Effector memory CD8-positive, alpha-beta T cell (primary cell): ENCODE measurements around the gene DOCK2.
"Not testable (repeated sequence)": the region's sequence is repeated elsewhere in the genome, so short reads cannot be mapped to it uniquely, and the experiment has no call there.

Experiments used
- ATAC-seq: fragments of 150-1000 bp; cut with Tn5 transposase; replicated peaks from 2 replicates; pipeline ENCODE4 v1.10.0; 2021; ENCODE audit warnings: mild to moderate bottlenecking, moderate library complexity
- DNase-seq, 3 experiments: peaks; one replicate each; pipeline ENCODE4 v3.0.0; 2021
- H3K27ac Mint-ChIP-seq, 2 donors: one replicate each; pipeline ENCODE4 v1.8.0; 2022; ENCODE audit warnings: mild to moderate bottlenecking in 2 of 2, mixed read lengths in 2 of 2, moderate library complexity in 2 of 2
- H3K27me3 Mint-ChIP-seq, 2 donors: one replicate each; pipeline ENCODE4 v1.8.0; 2022; ENCODE audit warnings: mixed read lengths in 2 of 2
- H3K36me3 Mint-ChIP-seq: one replicate; pipeline ENCODE4 v1.8.0; 2022; ENCODE audit warnings: mild to moderate bottlenecking, moderate library complexity, mixed read lengths; ENCODE audit not compliant: insufficient read depth
- H3K4me1 Mint-ChIP-seq, 2 donors: one replicate each; pipeline ENCODE4 v1.8.0; 2022; ENCODE audit warnings: low read depth in 2 of 2, mixed read lengths in 2 of 2
- H3K4me3 Mint-ChIP-seq, 2 donors: one replicate each; pipeline ENCODE4 v1.8.0; 2022; ENCODE audit warnings: mild to moderate bottlenecking in 2 of 2, mixed read lengths in 2 of 2, moderate library complexity in 2 of 2
- H3K9me3 Mint-ChIP-seq, 2 donors: one replicate each; pipeline ENCODE4 v1.8.0; 2022; ENCODE audit warnings: mixed read lengths in 2 of 2

Gene DOCK2

DNA sequence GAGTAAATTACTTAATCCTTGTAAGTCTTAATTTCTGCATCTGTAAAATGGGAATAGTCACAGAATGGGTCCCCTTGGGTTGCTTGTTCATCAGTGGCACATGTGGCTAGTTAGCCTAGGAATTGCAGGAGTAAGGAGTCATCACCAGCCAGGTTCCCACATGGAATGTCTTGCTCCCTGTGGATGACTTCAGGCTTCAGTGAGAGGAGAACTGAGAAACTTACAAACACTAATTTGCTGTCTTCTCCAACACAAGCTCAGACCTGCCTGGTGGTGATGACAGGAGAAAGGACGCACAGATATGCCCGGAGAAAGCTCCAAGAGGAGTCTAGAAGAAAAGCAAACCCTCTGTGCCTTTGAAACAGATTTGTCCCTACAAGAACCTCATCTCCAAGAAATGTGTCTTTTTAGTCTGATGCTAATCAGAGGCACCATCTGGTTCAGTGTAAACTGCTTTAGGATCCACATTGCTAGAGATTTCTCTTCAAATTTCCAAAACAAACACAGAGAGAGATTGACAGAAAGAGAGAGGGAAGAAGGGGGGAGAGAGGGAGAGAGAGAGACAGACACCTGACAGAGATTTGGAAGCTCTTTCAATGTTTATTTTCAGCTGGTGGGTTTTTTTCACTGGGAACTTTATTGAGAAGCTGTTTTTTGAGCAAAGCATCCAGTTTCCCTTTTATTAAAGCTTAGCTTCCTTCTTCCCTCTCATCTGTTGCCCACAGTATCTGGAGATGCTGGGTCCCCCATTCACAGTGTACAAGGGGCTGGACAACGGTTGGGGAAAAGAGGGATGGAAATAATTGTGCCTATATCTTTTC lies 128.3 kb downstream of the DOCK2 start:
- Mint-ChIP-seq H3K4me3 (no peak overlapping the region), H3K9me3 (peaks cover 0 to 3% of the 10 kb centered on the region in 2 donors), H3K27ac (no peak overlapping the region), H3K36me3 (peaks cover 36% of the 10 kb centered on the region), H3K4me1 (peaks cover 7 to 20% of the 10 kb centered on the region in 2 donors), H3K27me3 (no peaks in the 10 kb centered on the region)
- ATAC-seq (no peak), DNase-seq (no peak)

DNA sequence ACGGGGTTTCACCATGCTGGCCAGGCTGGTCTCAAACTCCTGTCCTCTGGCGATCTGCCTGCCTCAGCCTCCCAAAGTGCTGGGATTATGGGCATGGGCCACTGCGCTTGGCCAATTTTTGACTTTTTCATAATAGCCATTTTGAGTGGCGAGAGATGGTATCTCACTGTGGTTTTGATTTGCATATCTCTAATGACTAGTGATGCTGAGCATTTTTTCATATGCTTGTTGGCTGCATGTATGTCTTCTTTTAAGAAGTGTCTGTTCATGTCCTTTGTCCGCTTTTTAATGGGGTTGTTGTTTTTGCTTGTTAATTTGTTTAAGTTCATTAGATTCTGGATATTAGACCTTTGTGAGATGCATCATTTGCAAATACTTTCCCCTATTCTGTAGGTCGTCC lies 129.9 kb downstream of the DOCK2 start:
- DNase-seq, ATAC-seq, H3K27ac Mint-ChIP-seq, H3K4me3 Mint-ChIP-seq, H3K27me3 Mint-ChIP-seq, H3K9me3 Mint-ChIP-seq: not testable (repeated sequence)
- Mint-ChIP-seq H3K36me3 (peaks cover 25% of the 10 kb centered on the region), H3K4me1 (peaks cover 7 to 22% of the 10 kb centered on the region in 2 donors)

- no peak overlapping the region for H3K27ac Mint-ChIP-seq
- no peaks in the 10 kb centered on the region for H3K27me3 Mint-ChIP-seq
- DNase-seq (no peak), ATAC-seq (no peak)
- no peak overlapping the region for H3K4me3 Mint-ChIP-seq
- peaks cover 7 to 26% of the 10 kb centered on the region in 2 donors for H3K4me1 Mint-ChIP-seq
- peaks cover 0 to 3% of the 10 kb centered on the region in 2 donors for H3K9me3 Mint-ChIP-seq
- peaks cover 28% of the 10 kb centered on the region for H3K36me3 Mint-ChIP-seq
These were observed 130.9 kb downstream of the DOCK2 start for GRCh38 chr5:169767938-169768337.

DNA sequence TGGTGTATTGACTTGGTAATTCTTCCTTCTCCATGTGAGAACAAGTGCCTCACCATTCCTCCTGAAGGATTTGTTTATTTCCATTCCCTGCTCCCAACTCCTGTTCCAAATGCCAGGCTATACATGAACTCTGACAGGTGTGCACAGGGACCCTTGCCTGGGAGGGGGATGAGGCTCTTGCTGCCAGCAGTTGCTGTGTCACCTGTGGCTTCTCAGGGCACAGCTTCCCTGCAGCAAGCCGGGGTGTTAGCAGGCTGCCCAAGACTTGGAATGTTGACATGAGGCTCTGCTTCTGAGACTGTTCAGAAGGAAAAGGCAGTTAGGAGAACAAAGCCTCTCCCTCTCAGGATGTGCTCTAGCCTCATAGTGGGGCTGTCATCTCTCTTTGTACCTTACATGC lies 131.3 kb downstream of the DOCK2 start:
- peaks cover 0 to 3% of the 10 kb centered on the region in 2 donors for H3K9me3 Mint-ChIP-seq
- H3K27me3 Mint-ChIP-seq = no peaks in the 10 kb centered on the region
- DNase-seq = no peak
- peaks cover 7 to 26% of the 10 kb centered on the region in 2 donors for H3K4me1 Mint-ChIP-seq
- peaks cover 28% of the 10 kb centered on the region for H3K36me3 Mint-ChIP-seq
- peak overlapping the region in 1 of 2 donors; percentile 20 for H3K27ac Mint-ChIP-seq
- ATAC-seq = no peak
- H3K4me3 Mint-ChIP-seq = no peak overlapping the region

GRCh38 chr5:169770109-169770508 lies 133.0 kb downstream of the DOCK2 start:
- Mint-ChIP-seq H3K4me3 (no peak overlapping the region), H3K27me3 (no peaks in the 10 kb centered on the region), H3K9me3 (peaks cover 0 to 3% of the 10 kb centered on the region in 2 donors), H3K27ac (no peak overlapping the region), H3K4me1 (peaks cover 9 to 30% of the 10 kb centered on the region in 2 donors), H3K36me3 (peaks cover 24% of the 10 kb centered on the region)
- ATAC-seq (no peak), DNase-seq (no peak)

DNA sequence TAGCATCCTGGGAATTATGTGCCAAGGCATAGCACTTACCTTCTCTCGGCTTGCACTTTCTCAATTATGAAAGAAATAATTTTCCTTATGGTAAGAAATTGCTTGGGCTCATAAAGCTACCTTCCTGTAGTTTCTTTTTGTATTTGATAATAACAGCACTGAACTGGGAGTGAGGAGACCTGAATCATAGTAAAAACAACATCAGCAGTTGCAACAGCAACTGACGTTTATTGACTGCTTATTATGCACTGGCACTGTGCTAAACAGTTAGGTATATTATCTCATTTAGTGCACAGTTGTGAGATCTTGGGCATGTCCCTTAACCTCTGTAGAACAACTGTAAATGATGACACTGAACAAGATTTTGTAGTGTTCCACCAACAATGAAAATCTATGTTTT lies 135.2 kb downstream of the DOCK2 start:
- Mint-ChIP-seq H3K27me3 (no peaks in the 10 kb centered on the region), H3K27ac (no peak overlapping the region), H3K4me3 (no peak overlapping the region), H3K9me3 (no peaks in the 10 kb centered on the region), H3K4me1 (peaks cover 11 to 27% of the 10 kb centered on the region in 2 donors), H3K36me3 (peaks cover 12% of the 10 kb centered on the region)
- DNase-seq (no peak), ATAC-seq (no peak)

DNA sequence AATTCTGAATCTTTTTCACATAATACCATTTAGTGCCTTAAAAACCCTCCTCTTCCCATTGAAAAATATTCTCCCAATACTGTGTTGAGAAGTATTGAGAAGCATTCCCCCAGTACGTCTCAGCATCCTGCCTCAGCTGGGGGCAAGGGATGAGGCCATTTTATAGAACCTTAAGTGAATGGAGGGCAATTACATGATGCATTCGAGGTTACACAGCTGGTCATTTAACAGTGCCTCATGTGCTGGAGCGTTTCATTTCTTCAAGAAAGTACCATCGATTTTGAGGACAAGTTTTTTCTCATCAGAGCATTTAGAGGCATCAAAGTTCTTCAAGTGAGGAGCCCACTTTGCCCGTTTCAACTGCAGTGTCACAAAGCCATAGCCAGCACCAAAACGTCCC lies 135.6 kb downstream of the DOCK2 start:
- Mint-ChIP-seq H3K4me1 (peaks cover 11 to 25% of the 10 kb centered on the region in 2 donors), H3K9me3 (no peaks in the 10 kb centered on the region), H3K27ac (no peak overlapping the region), H3K4me3 (no peak overlapping the region), H3K27me3 (no peaks in the 10 kb centered on the region), H3K36me3 (peaks cover 12% of the 10 kb centered on the region)
- ATAC-seq (no peak), DNase-seq (no peak)

GRCh38 chr5:169777159-169777558 lies 140.1 kb downstream of the DOCK2 start:
- peaks cover 16% of the 10 kb centered on the region for H3K36me3 Mint-ChIP-seq
- no peak overlapping the region for H3K27ac Mint-ChIP-seq
- ATAC-seq = no peak
- DNase-seq = no peak
- H3K27me3 Mint-ChIP-seq = no peaks in the 10 kb centered on the region
- H3K4me3 Mint-ChIP-seq = no peak overlapping the region
- H3K4me1 Mint-ChIP-seq = peaks cover 13 to 15% of the 10 kb centered on the region in 2 donors
- no peaks in the 10 kb centered on the region for H3K9me3 Mint-ChIP-seq

DNA sequence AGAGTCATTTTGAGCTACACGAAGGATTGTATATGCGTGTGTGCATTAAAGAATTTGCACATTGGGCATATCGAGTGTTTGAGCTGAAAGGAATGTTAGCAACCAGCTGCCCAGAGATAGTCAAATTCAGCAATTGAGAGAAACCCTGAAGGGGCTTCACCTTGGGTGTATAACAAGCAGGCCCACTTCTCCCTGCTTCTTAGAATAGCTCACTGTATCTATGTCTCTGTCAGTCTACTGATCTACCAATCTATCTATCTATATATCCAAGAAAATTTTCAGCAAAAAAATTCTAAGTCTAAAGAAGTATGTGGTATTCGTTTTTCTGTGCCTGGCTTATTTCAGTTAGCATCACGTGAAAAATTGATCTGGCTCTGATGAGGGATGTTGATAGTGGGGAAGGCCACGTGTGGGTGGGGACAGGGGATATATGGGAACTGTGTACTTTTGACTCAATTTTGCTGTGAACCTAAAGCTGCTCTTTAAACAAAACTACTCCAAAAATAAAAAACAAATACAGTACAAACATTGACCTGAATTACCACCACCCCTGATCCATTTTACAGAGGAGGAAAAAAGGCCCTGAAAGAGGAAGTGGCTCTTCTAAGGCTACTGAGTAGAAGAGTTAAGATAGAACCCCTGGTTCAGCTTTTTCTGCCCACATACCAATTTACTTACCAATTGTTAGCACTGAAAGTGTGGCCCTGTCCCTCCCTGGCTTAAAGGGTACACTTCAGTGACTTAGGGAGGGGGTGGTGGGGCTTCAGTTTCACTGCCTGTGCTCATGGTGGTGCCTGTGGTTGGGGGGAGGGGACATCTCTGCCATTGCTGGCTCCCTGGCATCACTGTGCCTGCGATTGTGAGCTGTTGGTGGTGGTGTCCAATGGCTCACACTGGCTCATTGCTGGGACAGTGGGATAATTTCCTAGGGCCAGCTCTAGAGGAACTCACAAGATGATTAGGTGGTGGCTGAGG lies 141.8 kb downstream of the DOCK2 start:
- H3K4me1 Mint-ChIP-seq = peaks cover 9 to 13% of the 10 kb centered on the region in 2 donors
- H3K27ac Mint-ChIP-seq = peak overlapping the region; percentile 5 to 58
- no peaks in the 10 kb centered on the region for H3K9me3 Mint-ChIP-seq
- ATAC-seq (no peak), DNase-seq (no peak)
- H3K27me3 Mint-ChIP-seq = no peaks in the 10 kb centered on the region
- H3K4me3 Mint-ChIP-seq = no peak overlapping the region
- H3K36me3 Mint-ChIP-seq = peaks cover 7% of the 10 kb centered on the region

DNA sequence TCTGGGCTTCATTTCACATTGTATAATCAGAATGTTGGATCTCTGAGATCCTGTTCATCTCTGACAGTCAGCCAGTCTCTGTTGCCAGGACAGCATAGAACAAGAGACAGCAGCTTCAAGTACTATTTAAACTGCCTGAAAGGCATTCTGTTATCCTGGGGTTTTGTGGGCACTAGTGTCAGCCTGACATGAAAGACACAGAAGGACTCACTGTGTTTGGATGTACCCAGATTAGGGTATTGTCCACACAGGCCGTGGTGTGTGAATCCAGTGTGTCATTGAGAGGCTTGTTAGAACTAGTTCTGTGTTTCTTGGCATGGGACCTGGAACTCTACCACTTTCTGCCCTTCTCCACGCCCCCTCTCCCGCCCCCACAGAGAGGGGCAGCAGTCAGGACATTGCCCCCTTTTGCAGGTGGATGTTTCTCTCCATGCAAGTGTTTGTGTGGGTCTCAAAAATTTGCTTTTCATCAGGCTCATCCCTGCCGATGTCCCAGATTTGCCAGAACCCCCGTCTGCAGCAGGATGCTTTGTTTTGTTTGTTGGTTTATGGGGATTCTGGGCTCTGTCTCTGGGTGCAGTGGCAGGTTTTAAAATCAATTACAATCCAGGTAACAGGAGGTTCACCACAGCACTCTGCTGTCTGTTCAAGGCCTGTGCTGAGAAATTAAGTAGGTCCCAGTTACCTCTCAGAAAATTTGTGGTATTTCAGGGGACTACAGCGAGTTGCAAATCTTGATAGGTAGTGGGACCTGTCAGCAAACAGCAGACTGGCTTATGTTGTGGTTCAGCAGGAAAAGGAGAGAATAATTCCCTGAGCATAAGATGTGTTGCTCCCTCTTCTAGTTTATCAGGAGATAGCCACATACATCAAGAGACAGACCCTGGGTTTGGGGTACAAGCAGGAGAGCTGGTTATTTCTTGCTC lies 144.6 kb downstream of the DOCK2 start:
- H3K36me3 Mint-ChIP-seq = peaks cover 14% of the 10 kb centered on the region
- no peak for DNase-seq
- no peaks in the 10 kb centered on the region for H3K27me3 Mint-ChIP-seq
- no peak overlapping the region for H3K4me3 Mint-ChIP-seq
- peaks cover 8 to 9% of the 10 kb centered on the region in 2 donors for H3K4me1 Mint-ChIP-seq
- no peak for ATAC-seq
- H3K27ac Mint-ChIP-seq = no peak overlapping the region
- no peaks in the 10 kb centered on the region for H3K9me3 Mint-ChIP-seq

DNA sequence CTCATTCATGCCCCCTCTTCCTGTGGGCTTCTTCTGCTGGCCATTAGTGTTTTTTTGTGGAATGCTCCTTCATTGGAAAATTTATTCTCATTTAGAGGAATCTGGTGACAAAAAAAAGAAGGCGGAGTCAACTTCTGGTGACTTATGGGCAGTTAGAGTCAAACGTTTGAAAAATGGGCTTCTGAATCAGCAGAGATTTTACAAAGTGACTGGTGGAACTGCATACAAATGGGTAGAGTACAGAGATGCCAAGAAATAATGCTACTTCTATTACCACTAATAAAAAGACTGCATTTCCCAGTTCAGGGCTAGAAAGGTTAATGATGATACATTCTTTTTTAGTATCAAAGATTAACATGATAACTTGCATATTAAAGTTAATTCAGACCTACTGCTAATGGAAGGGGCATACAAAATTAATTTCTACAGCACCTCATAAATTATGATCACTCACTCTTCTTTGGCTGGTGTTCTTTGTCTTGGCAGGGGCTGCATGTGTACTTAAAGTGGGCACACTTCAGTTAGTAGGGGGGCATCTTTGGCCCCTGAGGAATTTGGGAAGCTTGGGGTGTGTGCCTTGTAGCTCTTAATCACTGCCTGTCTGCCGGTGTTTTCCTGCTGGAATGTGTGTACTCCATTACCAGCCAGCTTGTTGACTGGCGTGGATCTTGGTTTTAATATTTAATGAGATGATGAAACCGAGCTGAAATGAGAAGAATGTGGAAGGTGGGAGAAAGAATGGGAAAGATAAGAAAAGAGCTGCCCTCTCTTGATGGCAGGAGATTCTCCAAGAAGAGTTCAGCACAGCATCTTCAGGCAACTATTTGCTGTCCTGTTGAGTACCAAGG lies 148.9 kb downstream of the DOCK2 start:
- Mint-ChIP-seq H3K4me3 (no peak overlapping the region), H3K27ac (peak overlapping the region; percentile 27 to 53), H3K4me1 (peaks cover 11 to 27% of the 10 kb centered on the region in 2 donors), H3K9me3 (no peaks in the 10 kb centered on the region), H3K36me3 (peaks cover 19% of the 10 kb centered on the region), H3K27me3 (no peaks in the 10 kb centered on the region)
- no peak for ATAC-seq
- DNase-seq = no peak

DNA sequence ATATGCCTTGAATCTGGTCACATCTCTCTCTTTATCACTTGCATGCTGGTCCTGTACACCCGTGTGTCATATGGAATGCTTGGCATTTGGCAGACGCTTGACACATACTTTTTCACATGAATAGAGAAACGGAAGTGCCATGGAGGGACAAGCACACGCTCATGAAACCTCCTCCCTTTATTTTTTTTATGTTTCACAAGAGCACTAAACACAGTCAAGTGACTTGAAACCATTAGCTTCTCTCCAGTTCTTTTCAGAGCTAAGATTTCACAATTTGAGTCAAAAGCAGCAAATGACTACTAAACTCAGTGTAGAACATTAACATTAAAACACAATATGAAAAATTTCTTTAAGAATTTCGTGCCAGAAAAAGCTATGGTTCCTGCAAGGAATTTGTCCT lies 151.1 kb downstream of the DOCK2 start:
- H3K9me3 Mint-ChIP-seq = no peaks in the 10 kb centered on the region
- no peaks in the 10 kb centered on the region for H3K27me3 Mint-ChIP-seq
- no peak for DNase-seq
- no peak for ATAC-seq
- peaks cover 7 to 26% of the 10 kb centered on the region in 2 donors for H3K4me1 Mint-ChIP-seq
- H3K36me3 Mint-ChIP-seq = peaks cover 22% of the 10 kb centered on the region
- no peak overlapping the region for H3K4me3 Mint-ChIP-seq
- no peak overlapping the region for H3K27ac Mint-ChIP-seq
